T-helper 1 cell (primary cell): ENCODE results near the gene AMDHD1.
A peak's percentile ranks its signal among the peaks of the same experiment; 100 is the strongest.

Source experiments
- DNase-seq, 5 donors: peaks; one replicate each; pipeline ENCODE4 v3.0.0-alpha.2; 2012 to 2020
- total RNA-seq, 4 donors: gene quantifications; one replicate each; lab custom pipeline; 2026; lab: John Stamatoyannopoulos, UW

The AMDHD1 gene
- total RNA-seq: 0.24 to 2.6 (median 0.79) reads per million in 4 donors

GRCh38 chr12:95943330-95943842, at the start of gene AMDHD1:
Gene AMDHD1 (plus strand): TSS chr12:95943331. CDS start chr12:95943399, 68 bp downstream.
- peak; percentile 33 to 71 (median 43) for DNase-seq

- no peak for DNase-seq
Measured at GRCh38 chr12:95896846-95897245, 46.3 kb upstream of the AMDHD1 start.

- no peak for DNase-seq
Measured at GRCh38 chr12:95898081-95898480, 45.0 kb upstream of the AMDHD1 start.

- DNase-seq: no peak
Measured at GRCh38 chr12:95908573-95908972, 34.6 kb upstream of the AMDHD1 start.

GRCh38 chr12:95909871-95910270, 33.3 kb upstream of the AMDHD1 start:
- DNase-seq: no peak

GRCh38 chr12:95918194-95918993, 24.7 kb upstream of the AMDHD1 start:
- DNase-seq: peak in 4 of 5 donors; percentile 12 to 64 (median 26)

GRCh38 chr12:95919110-95919509, 24.0 kb upstream of the AMDHD1 start:
- no peak for DNase-seq

GRCh38 chr12:95922231-95922630, 20.9 kb upstream of the AMDHD1 start:
- no peak for DNase-seq

GRCh38 chr12:95940514-95940913, 2.6 kb upstream of the AMDHD1 start:
- DNase-seq: no peak

GRCh38 chr12:95942101-95942523, 1.0 kb upstream of the AMDHD1 start:
- DNase-seq: no peak

- peak; percentile 61 to 88 (median 70) for DNase-seq
Measured at GRCh38 chr12:95942524-95943329, 404 bp upstream of the AMDHD1 start, which contains the start of gene CCDC38. Gene CCDC38 (minus strand): TSS chr12:95942614. CDS start chr12:95936509, 6,105 bp downstream.

GRCh38 chr12:95944108-95944704, 1.1 kb downstream of the AMDHD1 start:
- DNase-seq: no peak

- DNase-seq: no peak
Measured at GRCh38 chr12:95949477-95950206, 6.5 kb downstream of the AMDHD1 start.

- DNase-seq: no peak
Measured at GRCh38 chr12:95951515-95951914, 8.4 kb downstream of the AMDHD1 start.

GRCh38 chr12:95953000-95953399, 9.9 kb downstream of the AMDHD1 start:
- no peak for DNase-seq

GRCh38 chr12:95955549-95956159, 12.5 kb downstream of the AMDHD1 start:
- DNase-seq: no peak

GRCh38 chr12:95956557-95957145, 13.5 kb downstream of the AMDHD1 start:
- no peak for DNase-seq

- DNase-seq: no peak
Measured at GRCh38 chr12:95959107-95959506, 16.0 kb downstream of the AMDHD1 start.

GRCh38 chr12:95960241-95960640, 17.1 kb downstream of the AMDHD1 start:
- DNase-seq: no peak

- no peak for DNase-seq
Measured at GRCh38 chr12:95962222-95962621, 19.1 kb downstream of the AMDHD1 start.

- no peak for DNase-seq
Measured at GRCh38 chr12:95963096-95963495, 20.0 kb downstream of the AMDHD1 start.
